Measurements from ENCODE around the gene EFCAB7.

Gene EFCAB7

DNA sequence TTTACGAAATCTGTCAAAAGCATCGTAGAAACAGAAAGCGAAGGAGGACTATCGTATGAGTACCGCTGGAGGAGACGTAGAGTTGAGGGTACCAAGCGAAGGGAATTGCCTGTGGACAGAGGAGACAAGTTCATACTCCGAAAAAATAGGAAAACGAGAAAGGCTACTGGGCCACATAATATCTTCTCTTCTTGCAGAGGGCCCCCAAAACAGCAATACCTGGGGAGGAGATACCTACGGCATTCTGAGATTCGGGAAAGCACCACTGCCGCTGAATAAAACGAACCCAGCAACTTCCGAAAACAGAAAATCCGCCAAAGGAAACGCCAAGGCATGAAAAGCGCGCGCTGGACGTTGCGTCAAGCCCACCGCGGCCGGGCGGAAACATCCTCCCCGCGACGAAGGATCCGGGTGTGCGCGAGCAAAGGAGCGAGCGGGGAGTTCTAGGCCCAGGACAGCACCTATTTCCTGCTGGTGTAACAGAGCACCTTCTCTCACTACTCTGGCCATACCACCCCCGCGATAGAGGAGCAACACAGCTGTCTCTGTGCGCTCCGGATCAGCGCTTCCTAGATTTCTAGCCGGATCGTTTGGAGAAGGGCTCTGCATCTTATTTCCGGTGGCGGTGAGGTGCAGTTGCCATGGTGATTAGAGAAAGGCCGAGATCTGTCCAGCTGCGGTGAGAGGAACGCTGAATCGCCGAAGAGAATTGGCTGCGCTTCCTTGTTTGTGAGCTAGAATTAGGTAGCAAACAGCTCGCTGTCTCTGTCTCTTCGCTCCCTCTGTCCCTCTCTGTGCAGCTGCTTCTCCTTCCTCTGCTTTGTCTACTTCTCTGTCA lies at the start of gene EFCAB7, which contains the start of gene ITGB3BP:
Gene EFCAB7 (plus strand): TSS at position 635 of the 838 bp plus-strand sequence. CDS start 2,048 bp downstream, outside the sequence.
Gene ITGB3BP (minus strand): TSS at position 335 of the 838 bp plus-strand sequence. CDS start 92 bp downstream, at position 243.
- peak; percentile 59 to 76 (median 61) for DNase-seq (ENCODE audit: low read depth in 2 of 3, low spot score in 2 of 3)

- DNase-seq (ENCODE audit: low read depth in 2 of 3, low spot score in 2 of 3) = no peak
Measured at GRCh38 chr1:63475761-63476160, 47.6 kb upstream of the EFCAB7 start.

DNA sequence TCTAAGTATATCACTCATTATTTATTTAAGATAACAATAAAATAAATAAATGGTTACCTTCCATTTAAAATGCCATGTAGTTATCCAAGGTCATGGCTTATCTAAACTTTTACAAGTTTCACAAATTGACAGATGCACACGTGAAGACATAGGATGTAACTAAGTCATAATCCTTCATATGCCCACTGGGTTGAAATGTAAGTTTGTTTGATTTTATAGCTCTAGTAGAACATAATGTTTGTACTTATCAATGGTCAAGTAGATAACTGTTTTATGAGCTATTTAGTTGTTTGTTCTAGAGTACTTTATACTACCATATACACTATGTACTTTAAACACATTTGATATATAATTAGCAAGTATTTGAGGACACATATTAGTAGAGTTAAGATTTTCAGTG lies 43.3 kb upstream of the EFCAB7 start:
- no peak for DNase-seq (ENCODE audit: low read depth in 2 of 3, low spot score in 2 of 3)

- no peak for DNase-seq (ENCODE audit: low read depth in 2 of 3, low spot score in 2 of 3)
Measured at GRCh38 chr1:63486629-63487028, 36.7 kb upstream of the EFCAB7 start.

DNA sequence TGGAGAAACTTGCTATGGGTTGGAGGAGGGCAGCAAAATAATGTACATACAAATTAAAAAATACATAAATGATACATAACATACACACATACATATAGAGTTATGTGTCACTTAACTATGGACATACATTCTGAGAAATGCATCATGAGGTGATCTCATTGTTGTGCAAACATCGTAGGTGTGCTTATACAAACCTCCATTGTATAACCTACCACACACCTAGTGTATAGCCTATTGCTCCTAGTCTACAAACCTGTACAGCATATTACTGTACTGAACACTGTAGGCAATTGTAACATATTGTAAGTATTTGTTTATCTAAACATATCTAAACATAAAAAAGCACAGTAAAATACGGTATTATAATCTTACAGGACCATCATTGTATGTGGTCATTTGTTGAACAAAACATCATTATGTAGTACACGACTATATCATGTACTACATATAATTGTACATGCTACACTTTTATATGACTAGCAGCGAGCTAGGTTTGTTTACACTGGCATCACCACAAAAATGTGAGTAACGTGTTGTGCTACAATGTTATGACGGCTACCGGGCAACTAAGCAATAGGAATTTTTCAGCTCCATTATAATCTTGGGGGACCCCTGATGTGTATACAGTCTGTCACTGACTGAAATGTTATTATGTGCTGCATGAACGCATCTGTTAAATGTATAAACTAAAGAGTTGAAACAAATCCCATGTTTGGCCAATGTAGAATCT lies 35.8 kb upstream of the EFCAB7 start:
- no peak for DNase-seq (ENCODE audit: low read depth in 2 of 3, low spot score in 2 of 3)

DNA sequence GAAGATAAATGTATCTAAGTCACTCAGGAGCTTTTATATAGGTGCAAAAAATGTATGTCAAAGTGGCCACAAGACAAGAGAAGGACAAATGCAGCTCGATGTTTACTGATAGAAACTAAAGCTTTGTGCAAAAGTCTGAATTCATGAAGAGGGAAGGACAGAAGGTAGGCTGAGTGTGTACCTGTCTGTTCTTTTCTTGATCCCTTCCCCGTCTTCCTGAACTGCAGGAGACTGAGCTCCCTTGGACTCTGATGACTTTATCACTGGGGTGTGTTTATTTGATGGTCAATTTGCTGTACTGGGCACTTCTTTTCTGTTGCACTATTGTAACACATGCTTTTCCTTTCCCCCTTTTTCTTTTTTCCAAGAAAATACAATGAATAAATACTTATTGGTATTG lies 25.7 kb upstream of the EFCAB7 start:
- no peak for DNase-seq (ENCODE audit: low read depth in 2 of 3, low spot score in 2 of 3)

GRCh38 chr1:63498106-63498505 lies 25.2 kb upstream of the EFCAB7 start:
- DNase-seq (ENCODE audit: low read depth in 2 of 3, low spot score in 2 of 3) = no peak

DNA sequence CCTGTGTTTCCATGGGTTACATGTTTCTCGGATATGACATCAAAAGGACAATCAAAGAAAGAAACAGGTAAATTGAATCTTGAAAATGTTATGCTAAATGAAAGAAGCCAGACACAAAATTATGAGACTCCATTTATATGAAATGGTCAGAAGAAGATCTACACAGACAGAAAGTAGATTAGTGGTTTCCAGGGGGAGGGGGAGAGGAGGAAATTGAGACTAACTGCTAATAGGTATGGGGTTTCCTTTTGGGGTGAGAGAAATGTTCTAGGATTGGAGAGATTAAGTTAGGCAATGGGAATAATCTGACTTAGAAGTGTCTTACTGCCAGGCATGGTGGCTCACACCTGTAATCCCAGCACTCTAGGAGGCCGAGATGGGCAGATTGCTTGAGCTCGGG lies 22.1 kb upstream of the EFCAB7 start:
- DNase-seq (ENCODE audit: low read depth in 2 of 3, low spot score in 2 of 3) = no peak

GRCh38 chr1:63506782-63507181 lies 16.5 kb upstream of the EFCAB7 start:
- DNase-seq (ENCODE audit: low read depth in 2 of 3, low spot score in 2 of 3) = no peak

DNA sequence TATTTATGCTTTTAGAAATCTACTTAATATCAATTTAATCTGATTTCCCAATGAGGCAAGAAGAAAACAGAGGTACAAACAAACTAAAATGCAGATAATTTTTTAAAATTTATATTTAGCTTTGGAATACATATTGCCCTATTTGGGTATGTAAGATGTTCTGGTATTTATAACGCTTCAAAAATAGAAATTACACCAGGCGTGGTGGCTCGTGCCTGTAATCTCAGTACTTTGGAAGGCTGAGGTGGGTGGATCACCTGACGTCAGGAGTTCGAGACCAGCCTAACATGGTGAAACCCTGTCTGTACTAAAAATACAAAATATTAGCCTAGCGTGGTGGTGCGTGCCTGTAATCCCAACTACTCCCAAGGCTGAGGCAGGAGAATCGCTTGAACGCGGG lies 13.6 kb upstream of the EFCAB7 start:
- DNase-seq (ENCODE audit: low read depth in 2 of 3, low spot score in 2 of 3) = no peak

DNA sequence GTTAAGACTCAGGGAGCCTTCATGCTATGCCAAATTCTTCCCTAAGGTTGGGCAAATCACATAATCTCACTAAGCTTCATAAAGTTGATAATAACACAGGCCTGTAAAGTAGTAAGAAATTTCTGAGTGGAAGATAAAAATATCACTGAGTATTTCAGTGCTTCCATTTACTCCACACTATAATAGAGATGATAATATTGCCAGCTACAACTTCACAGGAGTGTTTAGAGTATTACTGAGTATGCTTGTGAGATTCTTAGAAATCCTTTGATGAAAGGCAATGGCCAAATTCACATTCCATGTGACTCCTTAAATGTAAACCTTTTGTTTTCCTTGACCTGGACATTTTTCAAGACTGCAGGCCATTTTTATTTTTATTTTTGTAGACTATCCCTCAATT lies 10.7 kb upstream of the EFCAB7 start:
- DNase-seq (ENCODE audit: low read depth in 2 of 3, low spot score in 2 of 3) = no peak

DNA sequence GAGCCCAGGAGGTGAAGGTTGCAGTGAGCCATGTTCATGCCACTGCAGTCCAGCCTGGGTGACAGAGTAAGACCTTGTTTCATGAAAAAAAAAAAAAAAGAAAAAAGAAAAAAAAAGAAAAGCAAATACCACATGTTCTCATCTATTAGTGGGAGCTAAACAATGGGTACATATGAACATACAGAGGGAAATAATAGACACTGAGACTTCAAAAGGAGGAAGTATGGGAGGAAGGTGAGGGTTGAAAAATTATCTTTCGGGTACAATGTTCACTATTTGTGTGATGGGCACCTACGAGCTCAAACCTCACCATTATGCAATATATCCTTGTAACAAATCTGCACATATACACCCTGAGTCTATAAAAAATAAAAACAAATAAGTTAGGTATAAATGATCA lies 6.7 kb upstream of the EFCAB7 start:
- no peak for DNase-seq (ENCODE audit: low read depth in 2 of 3, low spot score in 2 of 3)

- DNase-seq (ENCODE audit: low read depth in 2 of 3, low spot score in 2 of 3) = no peak
Measured at GRCh38 chr1:63523738-63524137, 413 bp downstream of the EFCAB7 start.

- DNase-seq (ENCODE audit: low read depth in 2 of 3, low spot score in 2 of 3) = no peak
Measured at GRCh38 chr1:63524201-63524600, 876 bp downstream of the EFCAB7 start.

DNA sequence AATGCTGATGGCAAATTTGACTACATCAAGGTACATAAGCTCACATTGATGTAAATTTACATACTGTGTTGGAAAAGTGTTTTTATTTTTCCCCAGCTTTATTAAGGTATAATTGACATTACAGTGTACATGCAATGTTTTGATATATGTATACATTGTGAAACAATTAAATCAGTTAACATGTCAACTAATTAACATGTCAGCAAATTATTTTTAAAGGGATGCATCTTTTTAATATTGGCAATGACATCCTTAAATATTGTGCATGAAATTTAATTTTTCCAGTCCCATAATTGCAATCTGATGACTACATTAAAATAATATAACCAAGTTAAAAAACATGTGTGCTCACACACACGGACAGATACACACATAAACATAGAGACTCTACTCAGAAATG lies 9.4 kb downstream of the EFCAB7 start:
- DNase-seq (ENCODE audit: low read depth in 2 of 3, low spot score in 2 of 3) = no peak

DNA sequence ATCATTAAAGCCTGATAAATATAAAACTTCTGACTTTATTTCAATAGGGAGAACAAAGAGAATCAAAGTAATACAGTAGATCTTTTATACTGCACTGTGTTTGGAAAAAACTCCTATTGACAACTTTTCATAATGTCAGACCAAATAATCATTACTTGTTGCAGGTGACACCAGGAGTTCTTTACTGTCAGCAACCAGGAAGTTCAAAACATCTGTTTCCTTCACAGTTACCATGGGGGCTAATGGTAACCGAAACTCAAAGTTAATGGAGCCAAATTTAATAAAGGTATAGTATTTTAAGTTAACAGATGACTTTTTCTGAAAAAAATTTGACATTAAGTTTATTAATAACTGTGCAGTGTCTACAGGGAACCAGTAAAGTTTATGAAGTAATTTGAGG lies 10.6 kb downstream of the EFCAB7 start:
- DNase-seq (ENCODE audit: low read depth in 2 of 3, low spot score in 2 of 3) = no peak

GRCh38 chr1:63534406-63534805 lies 11.1 kb downstream of the EFCAB7 start:
- DNase-seq (ENCODE audit: low read depth in 2 of 3, low spot score in 2 of 3) = no peak

DNA sequence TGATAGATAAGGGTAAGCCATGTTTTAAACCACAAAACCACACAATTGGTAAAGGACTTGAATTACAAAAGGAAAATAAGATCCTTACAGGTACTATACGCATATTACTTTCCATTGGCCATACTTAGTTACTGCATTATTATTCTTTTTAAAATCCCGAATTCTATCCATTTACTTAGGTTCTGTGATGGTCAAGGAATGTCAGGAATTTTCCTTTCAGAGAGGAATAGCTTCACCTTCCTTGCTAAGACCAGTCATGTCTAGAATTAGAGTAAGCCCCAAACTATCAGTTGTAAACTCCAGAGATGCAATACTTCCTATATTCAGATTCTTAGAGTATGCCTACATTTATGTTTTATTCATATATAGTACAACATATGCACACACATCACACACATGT lies 13.7 kb downstream of the EFCAB7 start:
- DNase-seq (ENCODE audit: low read depth in 2 of 3, low spot score in 2 of 3) = no peak

DNA sequence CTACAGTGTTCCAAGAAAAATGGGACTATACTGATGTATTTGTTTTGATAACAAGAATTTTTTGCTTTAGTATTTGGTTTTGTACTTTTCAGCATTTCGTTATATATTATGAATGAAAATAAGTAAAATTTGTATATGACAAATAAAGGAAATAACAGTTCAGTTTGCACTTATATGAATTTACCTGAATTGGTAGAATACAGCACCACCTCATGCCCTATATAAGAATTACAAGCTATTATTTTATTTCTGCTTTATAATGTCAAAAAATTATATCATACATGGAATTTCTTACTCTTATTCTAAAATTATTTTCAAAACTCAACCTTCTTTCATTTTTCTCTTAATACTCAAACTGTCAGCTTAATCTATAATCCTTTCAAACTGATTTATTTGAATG lies 14.6 kb downstream of the EFCAB7 start:
- no peak for DNase-seq (ENCODE audit: low read depth in 2 of 3, low spot score in 2 of 3)

- no peak for DNase-seq (ENCODE audit: low read depth in 2 of 3, low spot score in 2 of 3)
Measured at GRCh38 chr1:63545780-63546179, 22.5 kb downstream of the EFCAB7 start.

GRCh38 chr1:63547621-63548294 lies 24.4 kb downstream of the EFCAB7 start:
- DNase-seq (ENCODE audit: low read depth in 2 of 3, low spot score in 2 of 3) = no peak

- DNase-seq (ENCODE audit: low read depth in 2 of 3, low spot score in 2 of 3) = no peak
Measured at GRCh38 chr1:63548303-63548702, 25.0 kb downstream of the EFCAB7 start.

Data from activated CD8-positive, alpha-beta memory T cell treated with anti-CD3 and anti-CD28 coated beads for 48 hours (primary cell).